IPS-18c (cell line): ENCODE data around the gene UBE2D4.
"Not testable (repeated sequence)": the region's sequence is repeated elsewhere in the genome, so short reads cannot be mapped to it uniquely, and the experiment has no call there.

Source experiments
- H3K4me3 ChIP-seq: 2 replicates; pipeline ENCODE4 v1.7.0; 2013; ENCODE audit warnings: low read depth, mild to moderate bottlenecking, low read length, moderate library complexity; ENCODE audit not compliant: insufficient read depth
- H3K9me3 ChIP-seq: one replicate; pipeline ENCODE4 v1.6.1; 2013; ENCODE audit warnings: mild to moderate bottlenecking, low read length, moderate library complexity; ENCODE audit not compliant: control insufficient read depth, insufficient read depth

The UBE2D4 gene

DNA sequence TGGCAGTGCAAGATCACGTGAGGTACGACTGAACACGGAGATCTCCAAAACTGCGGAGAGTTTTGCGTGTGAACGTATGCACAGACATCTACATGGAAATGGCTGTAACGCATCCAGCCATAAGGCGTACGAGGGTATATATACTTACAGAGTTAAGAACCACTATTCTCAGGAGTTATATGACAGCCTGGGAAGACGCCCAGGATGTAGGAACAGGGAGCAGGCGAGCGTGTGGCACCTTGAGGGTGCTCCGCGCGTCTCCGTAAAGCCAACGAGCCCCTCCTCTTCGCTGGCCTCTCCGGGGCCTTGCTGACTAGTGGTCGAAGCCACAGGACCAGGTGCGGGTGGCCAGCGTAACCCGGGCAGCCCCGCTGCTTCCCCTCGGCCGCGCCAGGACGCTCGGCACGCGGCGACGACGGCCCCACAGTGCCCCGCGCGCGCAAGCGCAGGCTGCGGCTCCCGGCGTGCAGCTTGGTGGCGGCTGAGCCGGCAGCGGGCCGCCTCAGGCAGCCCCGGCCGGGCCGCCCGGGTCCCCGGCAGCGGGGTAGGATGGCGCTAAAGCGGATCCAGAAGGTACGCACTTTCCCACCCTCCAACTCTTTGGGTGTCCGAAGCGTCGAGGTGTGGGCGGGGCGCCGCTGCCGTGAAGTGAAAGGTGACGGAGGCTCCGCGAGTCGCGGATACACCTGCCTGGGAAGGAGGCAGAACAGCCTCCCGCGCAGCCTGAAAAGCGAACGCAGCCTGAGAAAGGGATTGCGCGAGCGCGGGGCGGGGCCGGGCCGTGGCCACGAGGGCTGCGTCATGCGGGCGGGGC, at the start of gene UBE2D4:
Gene UBE2D4, plus strand, starts transcription at position 453 of the 814 bp plus-strand sequence. Its CDS starts 97 bp downstream, at position 550.
- H3K4me3 ChIP-seq: peak within 1 kb of the TSS; percentile 38
- H3K9me3 ChIP-seq: no peaks in the 10 kb centered on the region

- Histone ChIP-seq H3K4me3 (no peak overlapping the region), H3K9me3 (no peaks in the 10 kb centered on the region)
Measured at GRCh38 chr7:43876976-43877745, 49.1 kb upstream of the UBE2D4 start.

DNA sequence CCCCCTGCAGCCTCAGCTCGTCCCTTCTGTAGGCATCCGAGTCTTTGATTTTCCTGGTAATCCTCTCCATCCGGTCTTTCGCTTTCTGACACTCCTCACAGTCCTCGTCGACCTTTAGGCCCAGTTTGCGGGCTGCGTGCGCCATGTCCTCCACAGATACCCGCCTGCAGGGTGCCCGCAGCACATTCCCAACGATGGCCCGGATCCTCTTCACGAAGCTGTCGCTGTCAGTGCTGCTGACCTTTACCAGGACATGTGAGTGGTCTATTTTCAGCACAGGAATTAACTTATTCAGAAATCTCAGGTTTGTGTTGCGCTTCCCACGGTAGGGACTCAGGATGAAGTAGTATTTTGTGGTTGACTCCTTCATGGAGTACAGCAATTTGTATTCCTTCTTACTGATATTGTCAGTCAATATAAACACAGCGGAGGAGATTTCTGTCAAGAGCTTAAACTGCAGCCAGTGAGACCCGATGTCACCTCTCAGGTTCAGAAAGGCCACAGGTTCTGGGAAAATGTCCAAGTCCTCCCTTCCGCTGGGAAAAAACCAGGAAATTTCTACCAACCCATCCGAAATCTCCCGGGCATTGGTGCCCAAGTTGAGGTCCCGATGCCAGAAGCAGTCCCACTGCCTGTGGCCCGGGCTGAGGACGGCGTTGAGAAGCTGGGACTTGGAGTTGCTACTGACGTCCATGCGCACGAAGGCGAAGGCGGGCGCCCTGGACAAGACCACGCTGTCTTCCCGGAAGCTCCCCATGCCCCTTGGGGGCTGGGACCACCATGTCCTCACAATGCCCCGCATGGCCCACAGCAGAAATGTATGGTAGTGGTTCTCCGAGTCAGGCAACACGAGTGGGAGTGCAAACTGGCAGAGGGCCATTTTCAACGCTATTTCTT, 48.0 kb upstream of the UBE2D4 start:
- Histone ChIP-seq H3K4me3 (no peak overlapping the region), H3K9me3 (no peaks in the 10 kb centered on the region)

DNA sequence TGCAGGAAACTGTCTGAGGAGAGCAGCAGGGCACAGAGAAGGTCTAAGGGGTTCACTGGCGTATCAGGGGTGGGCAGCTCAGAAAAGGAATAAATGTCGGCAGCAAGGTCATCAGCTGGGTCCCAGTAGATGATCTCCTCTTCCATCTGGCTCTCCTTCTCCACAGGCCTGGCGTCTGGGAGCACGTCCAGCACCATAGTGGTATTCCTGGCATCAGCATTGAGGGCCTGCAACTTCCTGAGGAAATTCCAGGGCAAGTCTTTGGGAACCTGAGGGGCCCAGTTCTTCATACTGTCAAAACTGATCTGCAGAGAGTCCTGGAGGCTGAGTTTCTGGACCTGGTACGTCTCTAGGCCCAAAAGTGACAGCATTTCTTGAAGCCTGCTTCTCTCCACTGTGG, 47.4 kb upstream of the UBE2D4 start:
- Histone ChIP-seq H3K4me3 (no peak overlapping the region), H3K9me3 (no peaks in the 10 kb centered on the region)

GRCh38 chr7:43879477-43879876, 46.8 kb upstream of the UBE2D4 start:
- H3K9me3 ChIP-seq: no peaks in the 10 kb centered on the region
- H3K4me3 ChIP-seq: no peak overlapping the region

GRCh38 chr7:43880596-43880995, 45.6 kb upstream of the UBE2D4 start:
- Histone ChIP-seq H3K9me3 (no peaks in the 10 kb centered on the region), H3K4me3 (no peak overlapping the region)

DNA sequence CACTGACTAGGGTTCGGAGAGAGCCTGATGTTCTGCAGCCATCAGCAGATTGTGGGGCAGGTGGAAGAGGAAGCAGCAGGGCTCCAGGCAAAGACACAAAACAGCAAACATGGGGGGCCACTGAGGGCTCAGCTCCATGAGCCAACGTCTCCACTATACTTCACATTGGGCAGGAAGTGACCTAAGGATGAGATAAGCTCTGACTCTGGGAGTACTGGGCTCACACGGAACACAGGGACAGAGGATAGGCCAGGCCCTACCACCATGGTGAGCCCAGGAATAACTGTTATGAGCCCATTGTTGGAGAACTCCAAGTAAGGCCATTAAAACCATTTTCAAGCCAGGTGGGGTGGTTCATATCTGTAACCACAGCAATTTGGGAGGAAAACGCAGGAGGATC, 42.0 kb upstream of the UBE2D4 start:
- H3K4me3 ChIP-seq: no peak overlapping the region
- H3K9me3 ChIP-seq: no peaks in the 10 kb centered on the region

GRCh38 chr7:43884617-43885016, 41.6 kb upstream of the UBE2D4 start:
- H3K4me3 ChIP-seq: no peak overlapping the region
- no peaks in the 10 kb centered on the region for H3K9me3 ChIP-seq

DNA sequence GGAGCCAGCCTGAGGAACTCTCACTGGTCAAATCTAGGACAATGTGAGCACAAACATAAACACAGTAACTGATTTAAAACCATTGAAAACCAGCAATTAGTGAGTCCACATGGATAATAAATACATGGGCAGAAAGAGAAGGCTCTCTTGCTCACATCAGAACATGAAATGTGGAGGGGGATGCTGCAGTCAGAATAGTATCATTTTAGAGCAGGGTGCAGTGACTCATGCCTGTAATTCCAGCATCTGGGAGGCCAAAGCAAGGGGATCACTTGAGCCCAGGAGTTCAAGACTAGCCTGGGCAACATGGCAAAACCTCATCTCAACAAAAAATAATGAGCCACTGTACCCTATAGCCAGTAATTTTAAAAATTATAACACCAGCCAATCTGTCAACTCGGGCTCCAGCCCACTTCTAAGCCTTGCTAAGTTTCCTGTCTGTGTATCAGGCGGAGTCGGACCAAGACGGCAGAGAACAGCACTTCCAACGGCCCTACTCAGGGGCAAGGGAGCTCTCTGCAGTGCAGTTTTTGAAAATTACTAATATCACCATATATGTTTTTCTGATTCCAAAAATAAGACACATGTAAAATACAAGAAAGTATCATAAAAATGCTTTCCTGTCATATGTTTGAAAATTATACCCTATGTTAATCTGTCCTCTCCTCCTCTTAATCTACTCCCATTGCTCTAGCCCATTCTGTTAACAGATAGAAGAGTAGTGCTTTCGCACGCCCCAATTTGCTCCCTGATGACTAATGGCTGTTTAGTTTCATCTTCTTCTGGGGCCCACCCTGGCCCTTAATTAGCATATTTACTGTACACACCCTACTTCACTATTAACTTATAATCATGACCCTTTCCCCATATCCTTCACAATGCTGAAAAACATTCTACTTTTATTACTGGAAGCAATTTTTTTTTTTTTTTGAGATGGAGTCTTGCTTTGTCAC, 37.0 kb upstream of the UBE2D4 start:
- H3K4me3 ChIP-seq: no peak overlapping the region

GRCh38 chr7:43890468-43890867, 35.8 kb upstream of the UBE2D4 start:
- no peak overlapping the region for H3K4me3 ChIP-seq
- H3K9me3 ChIP-seq: peaks cover 2% of the 10 kb centered on the region

More for the DNA sequence above, 37.0 kb upstream of the UBE2D4 start:
- peaks cover 2% of the 10 kb centered on the region for H3K9me3 ChIP-seq

GRCh38 chr7:43891069-43891955, 34.9 kb upstream of the UBE2D4 start:
- Histone ChIP-seq H3K9me3 (peaks cover 2% of the 10 kb centered on the region), H3K4me3 (no peak overlapping the region)

DNA sequence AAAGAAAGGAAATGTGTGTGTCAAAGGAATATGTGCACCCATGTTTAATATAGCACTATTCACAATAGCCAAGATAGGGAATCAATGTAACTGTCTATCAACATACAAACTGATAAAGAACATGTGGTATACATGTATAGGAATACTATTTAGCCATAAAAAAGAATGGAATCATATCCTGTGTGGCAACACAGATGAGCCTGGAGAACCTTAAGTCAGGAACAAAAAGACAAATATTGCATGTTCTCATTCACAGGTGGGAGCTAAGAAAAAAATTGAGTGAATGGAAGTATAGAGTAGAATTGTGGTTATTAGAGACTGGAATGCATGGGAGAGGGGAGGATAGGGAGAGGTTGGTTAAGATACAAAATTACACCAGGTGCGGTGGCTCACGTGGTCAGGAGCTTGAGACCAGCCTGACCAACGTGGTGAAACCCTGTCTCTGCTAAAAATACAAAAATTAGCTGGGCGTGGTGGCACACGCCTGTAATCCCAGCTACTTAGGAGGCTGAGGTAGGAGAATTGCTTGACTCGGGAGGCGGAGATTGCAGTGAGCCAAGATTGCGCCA, 30.3 kb upstream of the UBE2D4 start:
- Histone ChIP-seq H3K9me3 (peaks cover 2% of the 10 kb centered on the region), H3K4me3 (no peak overlapping the region)

DNA sequence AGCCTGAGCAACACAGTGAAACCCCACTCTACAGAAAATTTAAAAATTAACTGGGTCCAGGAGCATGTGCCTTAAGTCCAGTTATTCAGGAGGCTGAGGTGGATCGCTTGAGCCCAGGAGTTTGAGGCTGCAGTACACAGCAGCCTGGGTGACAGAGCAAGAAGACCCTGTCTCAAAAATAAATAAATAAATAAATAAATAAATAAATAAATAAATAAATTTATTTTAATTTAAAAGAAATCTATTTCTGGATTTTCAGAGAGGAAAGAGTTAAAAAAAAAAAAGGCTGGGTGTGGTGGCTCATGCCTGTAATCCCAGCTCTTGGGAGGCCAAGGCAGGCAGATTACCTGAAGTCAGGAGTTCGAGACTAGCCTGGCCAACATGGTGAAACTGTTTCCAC, 27.7 kb upstream of the UBE2D4 start:
- H3K9me3 ChIP-seq, H3K4me3 ChIP-seq: not testable (repeated sequence)

DNA sequence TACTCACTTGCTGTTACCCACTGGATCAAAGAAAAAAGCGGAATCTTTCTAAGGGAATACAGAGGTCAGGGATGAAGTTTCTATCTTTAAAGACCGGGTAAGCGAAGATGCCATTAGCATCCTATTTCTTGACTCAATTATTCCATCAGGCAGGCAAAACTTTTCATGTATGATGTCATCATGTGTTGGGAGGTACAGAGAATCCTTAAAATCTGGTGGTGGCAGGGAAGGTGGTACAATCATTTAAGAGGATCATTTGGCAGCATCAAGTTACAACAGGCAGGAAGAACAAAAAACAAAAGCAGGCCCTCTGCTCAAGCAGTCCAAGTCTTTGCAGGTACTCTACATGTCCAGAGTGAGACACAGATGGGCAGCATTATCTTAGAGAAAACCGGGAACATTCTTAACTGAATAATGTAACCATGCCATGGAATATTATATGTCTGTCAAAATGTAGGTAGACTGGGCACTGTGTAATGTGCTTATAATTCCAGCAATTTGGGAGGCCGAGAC, 23.6 kb upstream of the UBE2D4 start:
- Histone ChIP-seq H3K9me3 (no peaks in the 10 kb centered on the region), H3K4me3 (no peak overlapping the region)

DNA sequence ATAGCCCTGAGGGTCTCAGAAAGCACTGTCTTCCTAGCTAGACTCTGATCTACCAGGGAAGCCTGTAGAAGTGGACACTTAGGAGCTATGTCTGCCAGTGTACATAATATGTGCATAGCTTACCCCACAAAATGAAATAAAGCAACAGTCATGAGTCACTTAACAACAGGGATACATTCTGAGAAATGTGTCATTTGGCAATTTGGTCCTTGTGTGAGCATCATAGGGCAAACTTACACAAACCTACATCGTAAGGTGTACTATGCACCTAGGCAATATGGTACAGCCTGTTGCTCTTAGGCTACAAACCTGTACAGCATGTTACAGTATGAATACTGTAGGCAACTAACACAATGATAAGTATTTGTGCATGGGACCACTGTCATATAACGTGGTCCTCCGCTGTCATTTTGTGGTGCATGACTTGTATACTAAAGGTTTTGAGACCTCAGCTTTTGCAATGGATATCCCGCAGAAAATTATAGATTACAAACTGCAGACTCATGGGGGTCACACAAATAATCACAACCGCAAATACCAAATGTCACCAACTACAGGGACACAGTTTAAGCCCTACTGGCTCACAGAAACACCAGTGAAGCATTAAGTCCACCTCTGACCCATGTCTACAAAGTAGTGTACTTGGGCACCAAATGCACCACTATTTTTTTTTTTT, 21.6 kb upstream of the UBE2D4 start:
- H3K9me3 ChIP-seq: no peaks in the 10 kb centered on the region
- H3K4me3 ChIP-seq: no peak overlapping the region
